DND-41 (cell line): ENCODE results near the gene KIRREL3.
A peak's percentile ranks its signal among the peaks of the same experiment; 100 is the strongest.

Experiments used
- ATAC-seq: fragments of 200-7000 bp; cut with Tn5 transposase; 3 replicates; pipeline ENCODE4 v1.9.1; 2021; ENCODE audit warnings: low read depth; ENCODE audit not compliant: insufficient read depth
- DNase-seq: peaks from one replicate; pipeline ENCODE4 v3.0.0-alpha.2; 2020
- H2AFZ ChIP-seq: 2 replicates; pipeline ENCODE4 v1.6.0; 2012; ENCODE audit warnings: low read depth, low read length
- H3K27ac ChIP-seq: 2 replicates; pipeline ENCODE4 v1.5.1; 2012; ENCODE audit warnings: low read length, inconsistent platforms
- H3K27me3 ChIP-seq: fragments of 200-600 bp; sonication (generic); 2 replicates; pipeline ENCODE4 v1.6.0; 2012; ENCODE audit warnings: low read length, mild to moderate bottlenecking, inconsistent platforms; ENCODE audit not compliant: insufficient read depth, poor library complexity
- H3K36me3 ChIP-seq: 2 replicates; pipeline ENCODE4 v1.5.1; 2012; ENCODE audit warnings: low read length, inconsistent platforms; ENCODE audit not compliant: insufficient read depth
- H3K4me1 ChIP-seq: 2 replicates; pipeline ENCODE4 v1.5.1; 2012; ENCODE audit warnings: mild to moderate bottlenecking, low read length; ENCODE audit not compliant: insufficient read depth
- H3K4me2 ChIP-seq: 2 replicates; pipeline ENCODE4 v1.6.0; 2012; ENCODE audit warnings: mild to moderate bottlenecking, moderate library complexity, low read length, inconsistent platforms; ENCODE audit not compliant: insufficient read depth
- H3K4me3 ChIP-seq, 2 experiments: fragments of 200-600 bp in 1 of 2; shearing (Covaris generic) in 1 of 2; 2 replicates each; pipeline ENCODE4 v1.5.1; 2012 to 2016; ENCODE audit warnings: inconsistent platforms in 2 of 2, low read length in 2 of 2, mild to moderate bottlenecking in 2 of 2, low read depth in 1 of 2, moderate library complexity in 1 of 2
- H3K79me2 ChIP-seq: 2 replicates; pipeline ENCODE4 v1.6.0; 2012; ENCODE audit warnings: low read length, inconsistent platforms; ENCODE audit not compliant: insufficient read depth
- H3K9ac ChIP-seq: 2 replicates; pipeline ENCODE4 v1.6.0; 2012; ENCODE audit warnings: low read depth, mild to moderate bottlenecking, inconsistent platforms, low read length, moderate library complexity
- H3K9me3 ChIP-seq: 2 replicates; pipeline ENCODE4 v1.5.1; 2012; ENCODE audit warnings: low read length, moderate library complexity, mild to moderate bottlenecking, inconsistent platforms; ENCODE audit not compliant: insufficient read depth, severe bottlenecking
- H4K20me1 ChIP-seq: 2 replicates; pipeline ENCODE4 v1.6.0; 2012; ENCODE audit warnings: low read length; ENCODE audit not compliant: insufficient read depth
- CTCF ChIP-seq: IDR thresholded peaks from 2 replicates; pipeline ENCODE4 v1.5.1; 2012; ENCODE audit warnings: borderline replicate concordance, low read length, moderate library complexity, mild to moderate bottlenecking; ENCODE audit not compliant: poor library complexity, severe bottlenecking; ENCODE audit errors: extremely low read depth
- EZH2 ChIP-seq: IDR thresholded peaks from 3 replicates; pipeline ENCODE4 v1.6.1; 2012; ENCODE audit warnings: borderline replicate concordance, low read depth, mild to moderate bottlenecking, moderate library complexity, low read length, inconsistent platforms; ENCODE audit not compliant: severe bottlenecking

Gene KIRREL3

GRCh38 chr11:126924376-126925040 is 76.1 kb downstream of the KIRREL3 start:
- no peaks in the 10 kb centered on the region for H4K20me1 ChIP-seq
- H3K27me3 ChIP-seq, result no peaks in the 10 kb centered on the region
- H2AFZ ChIP-seq, result no peak overlapping the region
- no peak overlapping the region for H3K9ac ChIP-seq
- H3K4me2 ChIP-seq, result no peak overlapping the region
- ATAC-seq, result no peak
- no peak for DNase-seq
- H3K4me3 ChIP-seq, result no peak overlapping the region
- no peak overlapping the region for H3K27ac ChIP-seq
- H3K79me2 ChIP-seq, result no peaks in the 10 kb centered on the region
- H3K9me3 ChIP-seq, result no peaks in the 10 kb centered on the region
- H3K4me1 ChIP-seq, result 0 out of 2 replicates have a peak, but pooled peaks cover 6% of the 10 kb centered on the region
- no peak for TF ChIP-seq CTCF
- no peak for TF ChIP-seq EZH2
- no peaks in the 10 kb centered on the region for H3K36me3 ChIP-seq

DNA sequence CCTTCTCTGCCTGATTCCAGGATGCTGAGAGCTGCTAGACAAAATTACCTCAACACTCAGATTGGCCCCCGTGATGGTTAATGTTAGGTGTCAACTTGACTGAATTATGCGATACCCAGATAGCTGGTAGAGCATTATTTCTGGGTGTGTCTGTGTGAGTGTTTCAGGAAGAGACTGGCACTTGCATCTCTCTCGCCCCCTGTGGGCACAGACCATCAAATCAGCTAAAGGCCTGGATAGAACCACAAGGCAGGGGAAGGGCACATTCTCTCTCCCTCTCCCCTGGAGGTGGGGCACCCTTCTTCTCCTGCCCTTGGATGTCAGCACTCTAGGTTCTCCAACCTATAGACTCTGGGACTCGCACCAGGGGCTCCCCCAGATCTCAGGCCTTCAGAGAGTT is 79.7 kb downstream of the KIRREL3 start:
- ATAC-seq, result 0 out of 3 replicates have a peak, but pooled peaks have one; percentile 48
- peak; percentile 36 for TF ChIP-seq CTCF
- no peak for TF ChIP-seq EZH2
- Histone ChIP-seq H3K9me3 (no peaks in the 10 kb centered on the region), H2AFZ (no peak overlapping the region), H3K4me3 (no peak overlapping the region), H3K27ac (no peak overlapping the region), H3K79me2 (no peaks in the 10 kb centered on the region), H4K20me1 (no peaks in the 10 kb centered on the region), H3K4me1 (no peaks in the 10 kb centered on the region), H3K36me3 (no peaks in the 10 kb centered on the region), H3K9ac (no peak overlapping the region), H3K27me3 (no peaks in the 10 kb centered on the region), H3K4me2 (no peak overlapping the region)
- DNase-seq, result peak; percentile 21

- Histone ChIP-seq H3K4me2 (no peak overlapping the region), H2AFZ (no peak overlapping the region), H3K4me3 (no peak overlapping the region), H3K27me3 (no peaks in the 10 kb centered on the region), H3K79me2 (no peaks in the 10 kb centered on the region), H3K4me1 (no peaks in the 10 kb centered on the region), H3K9ac (no peak overlapping the region), H3K9me3 (no peaks in the 10 kb centered on the region), H3K27ac (no peak overlapping the region), H3K36me3 (no peaks in the 10 kb centered on the region), H4K20me1 (no peaks in the 10 kb centered on the region)
- no peak for DNase-seq
- no peak for TF ChIP-seq EZH2
- TF ChIP-seq CTCF, result no peak
- ATAC-seq, result 0 out of 3 replicates have a peak, but pooled peaks have one; percentile 19
Observed at GRCh38 chr11:126919147-126919823, 81.3 kb downstream of the KIRREL3 start.
